Endothelial cell (in vitro differentiated cells): ENCODE measurements around the gene TRIM28. TPM values are rescaled to one million over a fixed set of nuclear protein-coding genes. Genes with fewer than 3 reads are reported as not detected.
A peak's percentile ranks its signal among the peaks of the same experiment; 100 is the strongest.

Source experiments
- DNase-seq: peaks from one replicate; pipeline ENCODE4 v3.0.0; 2021; ENCODE audit warnings: low spot score
- H3K27ac Mint-ChIP-seq: one replicate; pipeline ENCODE4 v1.8.0; 2021; ENCODE audit warnings: mixed read lengths, inconsistent platforms; ENCODE audit not compliant: unreplicated experiment
- H3K27me3 Mint-ChIP-seq: one replicate; pipeline ENCODE4 v1.8.0; 2021; ENCODE audit warnings: mild to moderate bottlenecking, moderate library complexity, mixed read lengths, inconsistent platforms; ENCODE audit not compliant: unreplicated experiment
- H3K36me3 Mint-ChIP-seq: one replicate; pipeline ENCODE4 v1.8.0; 2021; ENCODE audit warnings: mild to moderate bottlenecking, low read depth, mixed read lengths, inconsistent platforms; ENCODE audit not compliant: unreplicated experiment
- H3K4me1 Mint-ChIP-seq: one replicate; pipeline ENCODE4 v1.8.0; 2021; ENCODE audit warnings: mild to moderate bottlenecking, mixed read lengths, inconsistent platforms; ENCODE audit not compliant: unreplicated experiment
- H3K4me3 Mint-ChIP-seq: one replicate; pipeline ENCODE4 v1.8.0; 2021; ENCODE audit warnings: mild to moderate bottlenecking, mixed read lengths, inconsistent platforms; ENCODE audit not compliant: unreplicated experiment
- H3K9me3 Mint-ChIP-seq: one replicate; pipeline ENCODE4 v1.8.0; 2021; ENCODE audit warnings: mixed read lengths, inconsistent platforms; ENCODE audit not compliant: unreplicated experiment
- total RNA-seq: library from RNA; stranded (reverse); fragmentation: NEBNext Ultra II Directional; extraction: Animal tissue kit (Norgen Biotek cat#: 25700); gene quantifications from one replicate; pipeline ENCODE4 v1.2.1, GENCODE V29; 2021; ENCODE audit not compliant: unreplicated experiment
- TF ChIP-seq, protein P1 (sequence below): fragments of 200-600 bp; sonication (generic); IDR thresholded peaks from one replicate; pipeline ENCODE4 v1.5.0; 2021; ENCODE audit warnings: antibody characterized with exemption; ENCODE audit not compliant: unreplicated experiment

The TRIM28 gene
- total RNA-seq, 1 donor from 2014 or later: 457 TPM

DNA sequence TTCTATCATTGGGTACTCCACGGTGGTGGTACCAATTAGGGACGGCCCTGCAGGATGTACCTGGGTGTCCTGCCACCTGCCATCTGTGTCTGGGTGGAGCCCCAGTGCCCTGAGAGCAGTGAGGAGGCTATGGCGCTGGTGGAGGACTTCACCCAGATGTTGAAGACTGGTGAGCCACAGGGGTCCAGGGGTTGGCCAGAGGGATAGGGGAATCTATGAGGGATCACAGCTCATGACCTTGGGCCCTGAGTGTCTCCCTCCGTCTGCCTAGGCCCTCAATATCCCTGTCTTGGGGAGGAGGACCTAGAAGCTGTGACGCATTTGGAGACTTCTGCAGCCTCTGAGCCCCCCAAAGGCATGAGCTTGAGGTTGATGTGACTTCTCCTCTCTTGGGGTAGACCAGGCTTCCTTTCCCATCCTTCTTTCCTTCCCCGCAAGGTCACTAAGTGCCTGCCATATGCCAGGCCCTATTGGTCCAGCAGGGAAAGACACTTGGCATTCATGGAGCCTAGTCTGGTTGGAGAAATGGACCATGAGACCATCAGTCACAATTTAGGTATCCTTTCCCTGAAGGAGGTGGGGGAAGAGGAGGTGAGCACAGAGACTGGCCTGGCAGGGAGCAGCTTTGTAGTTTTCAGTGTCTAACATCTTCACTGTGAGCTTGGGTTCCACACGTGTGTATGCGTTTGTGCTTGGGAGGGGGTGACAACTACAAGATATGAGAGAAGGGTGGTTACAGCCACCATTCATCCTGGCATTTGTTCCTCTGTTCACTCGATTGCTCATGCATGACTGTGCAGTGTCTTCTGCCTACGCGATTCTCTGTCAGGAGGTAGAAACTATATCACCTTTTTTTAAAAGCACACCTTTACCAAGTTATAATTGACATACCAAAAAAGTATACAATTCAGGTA is 34.4 kb downstream of the TRIM28 start:
- no peak overlapping the region for H3K27ac Mint-ChIP-seq
- peaks cover 25% of the 10 kb centered on the region for H3K4me1 Mint-ChIP-seq
- H3K27me3 Mint-ChIP-seq: peaks cover 15% of the 10 kb centered on the region
- DNase-seq: no peak
- no peaks in the 10 kb centered on the region for H3K9me3 Mint-ChIP-seq
- peak overlapping the region; percentile 51 for H3K4me3 Mint-ChIP-seq
- H3K36me3 Mint-ChIP-seq: peaks cover 23% of the 10 kb centered on the region
- TF ChIP-seq, protein P1, sequence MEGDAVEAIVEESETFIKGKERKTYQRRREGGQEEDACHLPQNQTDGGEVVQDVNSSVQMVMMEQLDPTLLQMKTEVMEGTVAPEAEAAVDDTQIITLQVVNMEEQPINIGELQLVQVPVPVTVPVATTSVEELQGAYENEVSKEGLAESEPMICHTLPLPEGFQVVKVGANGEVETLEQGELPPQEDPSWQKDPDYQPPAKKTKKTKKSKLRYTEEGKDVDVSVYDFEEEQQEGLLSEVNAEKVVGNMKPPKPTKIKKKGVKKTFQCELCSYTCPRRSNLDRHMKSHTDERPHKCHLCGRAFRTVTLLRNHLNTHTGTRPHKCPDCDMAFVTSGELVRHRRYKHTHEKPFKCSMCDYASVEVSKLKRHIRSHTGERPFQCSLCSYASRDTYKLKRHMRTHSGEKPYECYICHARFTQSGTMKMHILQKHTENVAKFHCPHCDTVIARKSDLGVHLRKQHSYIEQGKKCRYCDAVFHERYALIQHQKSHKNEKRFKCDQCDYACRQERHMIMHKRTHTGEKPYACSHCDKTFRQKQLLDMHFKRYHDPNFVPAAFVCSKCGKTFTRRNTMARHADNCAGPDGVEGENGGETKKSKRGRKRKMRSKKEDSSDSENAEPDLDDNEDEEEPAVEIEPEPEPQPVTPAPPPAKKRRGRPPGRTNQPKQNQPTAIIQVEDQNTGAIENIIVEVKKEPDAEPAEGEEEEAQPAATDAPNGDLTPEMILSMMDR: no peak

DNA sequence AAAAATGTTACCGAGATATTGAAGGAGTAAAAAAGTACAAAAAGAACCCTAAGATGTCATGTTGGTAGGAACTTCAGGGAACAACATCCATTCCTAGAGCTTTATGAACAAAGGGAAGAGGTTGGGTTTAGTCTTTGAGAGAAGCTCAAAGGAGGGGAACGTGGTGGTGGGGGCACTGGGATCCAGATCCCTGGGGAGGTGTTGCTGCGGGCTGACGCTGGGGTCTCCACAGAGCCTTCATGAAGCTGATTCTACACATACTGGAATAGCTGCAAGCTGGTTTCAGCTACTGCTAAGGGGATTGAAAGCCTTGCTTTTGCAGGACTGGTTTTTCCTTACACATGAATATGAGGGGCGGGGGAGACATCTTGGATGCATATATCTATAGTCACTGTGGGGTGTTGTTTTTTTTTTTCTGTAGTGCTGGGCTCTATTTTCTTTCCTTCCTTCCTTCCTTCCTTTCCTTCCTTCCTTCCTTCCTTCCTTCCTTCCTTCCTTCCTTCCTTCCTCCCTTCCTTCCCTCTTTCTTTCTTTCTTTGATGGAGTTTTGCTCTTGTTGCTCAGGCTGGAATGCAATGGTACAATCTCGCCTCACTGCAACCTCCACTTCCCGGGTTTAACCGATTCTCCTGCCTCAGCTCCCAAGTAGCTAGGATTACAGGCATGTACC is 35.7 kb downstream of the TRIM28 start:
- Mint-ChIP-seq H3K9me3 (no peaks in the 10 kb centered on the region), H3K36me3 (peaks cover 16% of the 10 kb centered on the region), H3K27ac (peak overlapping the region; percentile 30), H3K27me3 (peaks cover 4% of the 10 kb centered on the region), H3K4me3 (peak overlapping the region; percentile 1), H3K4me1 (peaks cover 14% of the 10 kb centered on the region)
- DNase-seq: no peak
- TF ChIP-seq, protein P1: no peak

DNA sequence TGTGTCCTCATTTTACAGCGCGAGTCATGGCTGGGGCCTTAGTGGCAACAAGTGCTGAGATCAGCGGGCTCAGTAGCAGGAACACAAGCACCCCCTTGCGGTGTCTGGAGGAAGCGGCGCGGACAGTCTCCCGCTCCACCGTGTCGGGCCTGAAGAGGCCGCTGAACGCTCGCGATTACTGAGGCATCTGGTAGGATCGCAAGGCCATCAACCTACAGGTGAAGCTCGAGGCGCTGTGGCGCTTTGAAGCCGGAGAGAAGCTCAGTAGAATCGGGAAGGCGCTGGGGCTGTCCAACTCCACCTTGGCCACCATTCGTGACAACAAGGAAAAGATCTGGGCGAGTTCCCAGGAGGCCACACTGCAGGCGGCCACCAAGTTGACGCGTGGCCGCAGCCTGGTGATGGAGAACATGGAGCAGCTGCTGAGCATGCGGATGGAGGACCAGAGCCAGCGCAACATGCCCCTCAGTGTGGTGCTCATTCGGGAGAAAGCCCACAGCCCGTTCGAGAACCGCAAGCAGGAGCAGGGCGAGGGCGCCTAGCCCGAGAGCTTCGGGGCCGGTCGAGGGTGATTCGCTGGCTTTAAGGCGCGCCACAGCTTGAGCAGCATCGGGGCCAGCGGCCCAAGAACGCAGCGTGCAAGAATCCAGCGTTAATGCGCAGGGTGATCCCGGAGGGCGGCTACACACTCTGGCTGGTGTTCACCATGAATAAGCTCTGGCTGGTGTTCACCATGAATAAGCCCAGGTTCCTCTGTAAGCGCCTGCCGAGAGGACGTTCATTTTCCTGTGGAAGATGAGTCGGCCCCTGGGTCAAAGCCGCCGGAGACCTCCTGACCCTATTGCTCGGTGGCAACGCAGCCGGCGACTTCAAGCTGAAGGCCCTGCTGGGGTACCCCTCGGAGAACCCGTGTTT is 37.6 kb downstream of the TRIM28 start:
- peak; percentile 89 for DNase-seq
- Mint-ChIP-seq H3K36me3 (peaks cover 20% of the 10 kb centered on the region), H3K4me1 (peaks cover 9% of the 10 kb centered on the region), H3K4me3 (peak overlapping the region; percentile 65), H3K27ac (no peak overlapping the region), H3K27me3 (peaks cover 3% of the 10 kb centered on the region), H3K9me3 (no peaks in the 10 kb centered on the region)
- TF ChIP-seq, protein P1: peak; percentile 82

DNA sequence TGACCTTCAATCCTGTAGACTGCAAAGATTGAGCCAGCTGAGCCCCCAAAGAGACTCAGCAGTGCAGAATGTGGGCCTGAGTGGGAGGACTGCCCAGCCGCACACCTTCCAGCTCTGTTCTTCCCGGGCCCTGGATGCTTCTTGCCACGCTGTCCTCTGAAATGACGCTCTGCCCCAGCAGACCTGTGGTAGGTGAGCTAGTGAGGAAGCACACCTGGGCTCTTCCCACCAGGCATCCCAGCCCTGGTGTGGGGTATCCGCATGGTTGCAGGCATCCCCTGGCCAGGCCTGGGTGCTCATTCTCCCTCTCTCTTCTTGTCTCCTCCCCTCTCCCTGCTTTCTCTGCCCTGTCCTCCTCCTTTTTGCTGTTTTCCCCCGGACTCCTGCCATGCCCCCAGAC is 39.1 kb downstream of the TRIM28 start:
- peak overlapping the region; percentile 48 for H3K27ac Mint-ChIP-seq
- DNase-seq: no peak

More for the DNA sequence above, 39.1 kb downstream of the TRIM28 start:
- H3K4me1 Mint-ChIP-seq: peaks cover 9% of the 10 kb centered on the region
- peak overlapping the region; percentile 42 for H3K4me3 Mint-ChIP-seq
- peaks cover 3% of the 10 kb centered on the region for H3K27me3 Mint-ChIP-seq
- TF ChIP-seq, protein P1: no peak
- H3K36me3 Mint-ChIP-seq: peaks cover 20% of the 10 kb centered on the region
- no peaks in the 10 kb centered on the region for H3K9me3 Mint-ChIP-seq
